Choroid plexus epithelial cell (primary cell): ENCODE data around the gene RIPOR3.
"Not testable (repeated sequence)": the region's sequence is repeated elsewhere in the genome, so short reads cannot be mapped to it uniquely, and the experiment has no call there.

Source experiments
- DNase-seq: peaks from one replicate; pipeline ENCODE4 v3.0.0-alpha.2; 2010; ENCODE audit warnings: low read depth
- H3K4me3 ChIP-seq: 2 replicates; pipeline ENCODE4 v1.5.1; 2011; ENCODE audit warnings: low read depth, mild to moderate bottlenecking, control low read depth, low read length, moderate library complexity
- TF ChIP-seq, protein P1 (sequence below): conservative IDR thresholded peaks from 2 replicates; pipeline ENCODE4 v1.5.1; 2011; ENCODE audit warnings: low read depth, mild to moderate bottlenecking, control low read depth, inconsistent platforms, low read length, moderate library complexity

The RIPOR3 gene

DNA sequence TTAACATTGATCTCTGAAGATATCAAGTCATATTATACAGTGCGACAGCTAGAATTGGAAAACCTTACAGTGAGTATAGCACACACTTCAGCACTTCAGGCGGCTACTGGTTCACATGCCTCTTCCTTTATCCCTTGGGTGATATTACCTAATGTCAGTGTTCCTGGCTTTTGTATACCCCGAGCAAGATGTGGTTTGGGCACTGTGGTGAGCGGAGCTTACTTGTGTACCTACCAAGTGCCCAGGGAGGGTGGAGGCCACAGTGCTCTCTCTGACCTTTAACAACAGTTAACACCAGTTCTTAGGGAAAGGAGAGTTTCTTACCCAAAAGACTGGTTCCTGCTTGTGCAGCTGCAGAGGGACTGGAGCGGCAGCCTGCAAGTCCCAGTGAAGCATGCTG, 116.8 kb downstream of the RIPOR3 start:
- TF ChIP-seq, protein P1, sequence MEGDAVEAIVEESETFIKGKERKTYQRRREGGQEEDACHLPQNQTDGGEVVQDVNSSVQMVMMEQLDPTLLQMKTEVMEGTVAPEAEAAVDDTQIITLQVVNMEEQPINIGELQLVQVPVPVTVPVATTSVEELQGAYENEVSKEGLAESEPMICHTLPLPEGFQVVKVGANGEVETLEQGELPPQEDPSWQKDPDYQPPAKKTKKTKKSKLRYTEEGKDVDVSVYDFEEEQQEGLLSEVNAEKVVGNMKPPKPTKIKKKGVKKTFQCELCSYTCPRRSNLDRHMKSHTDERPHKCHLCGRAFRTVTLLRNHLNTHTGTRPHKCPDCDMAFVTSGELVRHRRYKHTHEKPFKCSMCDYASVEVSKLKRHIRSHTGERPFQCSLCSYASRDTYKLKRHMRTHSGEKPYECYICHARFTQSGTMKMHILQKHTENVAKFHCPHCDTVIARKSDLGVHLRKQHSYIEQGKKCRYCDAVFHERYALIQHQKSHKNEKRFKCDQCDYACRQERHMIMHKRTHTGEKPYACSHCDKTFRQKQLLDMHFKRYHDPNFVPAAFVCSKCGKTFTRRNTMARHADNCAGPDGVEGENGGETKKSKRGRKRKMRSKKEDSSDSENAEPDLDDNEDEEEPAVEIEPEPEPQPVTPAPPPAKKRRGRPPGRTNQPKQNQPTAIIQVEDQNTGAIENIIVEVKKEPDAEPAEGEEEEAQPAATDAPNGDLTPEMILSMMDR = no peak

DNA sequence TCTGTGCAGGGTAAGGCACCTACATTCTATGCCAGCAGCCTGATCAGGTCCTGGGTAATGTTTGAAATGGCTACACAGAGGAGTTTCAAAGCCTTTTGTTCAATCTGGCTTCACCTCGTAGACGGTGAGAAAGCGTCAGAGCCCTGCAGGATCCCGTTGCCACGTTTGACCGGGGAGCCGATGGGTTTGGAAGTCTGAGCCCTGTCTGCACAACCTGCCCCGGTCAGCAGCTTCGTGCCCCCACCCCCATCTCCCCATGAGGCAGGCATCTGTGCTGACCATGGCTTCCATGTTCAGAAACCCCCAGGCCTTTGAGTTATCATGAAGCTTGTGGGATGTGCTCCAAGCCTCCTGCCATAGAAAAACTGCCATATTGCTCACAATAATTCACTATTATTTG, 117.2 kb downstream of the RIPOR3 start:
- TF ChIP-seq, protein P1 = no peak
- H3K4me3 ChIP-seq = no peak overlapping the region
- DNase-seq = no peak

More for the DNA sequence above, 116.8 kb downstream of the RIPOR3 start:
- H3K4me3 ChIP-seq = no peak overlapping the region
- DNase-seq = no peak

DNA sequence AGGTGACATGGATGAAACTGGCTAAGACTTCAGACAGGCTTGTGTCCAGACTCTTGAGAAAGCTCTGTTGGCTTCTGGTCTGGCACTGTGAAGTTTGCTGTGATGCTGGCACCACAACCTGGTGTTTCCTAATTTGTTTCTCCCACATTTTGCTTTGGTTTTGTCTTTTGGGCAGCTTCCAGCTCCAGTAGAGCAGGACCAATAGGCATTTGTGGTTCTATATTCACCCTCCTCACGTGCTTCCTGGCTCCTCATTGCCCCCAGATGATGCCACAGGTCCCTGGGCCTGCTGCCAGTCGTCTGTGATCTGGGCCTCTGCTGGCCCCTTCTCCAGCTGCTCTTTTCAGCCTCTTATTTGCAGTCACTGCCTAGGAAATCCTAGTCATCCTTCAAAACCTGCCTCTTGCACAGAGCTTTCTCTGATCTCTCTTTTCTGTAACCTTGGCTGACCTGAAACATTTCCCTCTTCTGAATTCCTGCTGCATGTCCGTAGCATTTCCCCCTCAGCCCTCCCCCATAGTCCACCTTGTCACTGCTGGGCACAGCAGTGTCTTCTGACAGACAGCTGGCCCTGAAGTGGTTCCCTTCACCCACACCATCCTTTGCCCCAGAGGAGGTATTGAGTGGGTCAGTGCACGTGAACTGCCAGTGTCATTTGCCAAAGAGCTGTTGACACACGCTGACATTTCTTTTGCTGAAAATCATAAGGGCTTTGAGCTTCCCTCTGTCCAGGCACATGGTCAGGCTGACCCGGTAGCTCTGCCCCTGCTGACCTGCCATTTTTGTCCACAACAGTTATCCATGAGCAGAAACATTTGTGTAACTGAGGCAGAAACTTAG, 118.2 kb downstream of the RIPOR3 start:
- DNase-seq = peak; percentile 78
- TF ChIP-seq, protein P1 = no peak
- no peak overlapping the region for H3K4me3 ChIP-seq

DNA sequence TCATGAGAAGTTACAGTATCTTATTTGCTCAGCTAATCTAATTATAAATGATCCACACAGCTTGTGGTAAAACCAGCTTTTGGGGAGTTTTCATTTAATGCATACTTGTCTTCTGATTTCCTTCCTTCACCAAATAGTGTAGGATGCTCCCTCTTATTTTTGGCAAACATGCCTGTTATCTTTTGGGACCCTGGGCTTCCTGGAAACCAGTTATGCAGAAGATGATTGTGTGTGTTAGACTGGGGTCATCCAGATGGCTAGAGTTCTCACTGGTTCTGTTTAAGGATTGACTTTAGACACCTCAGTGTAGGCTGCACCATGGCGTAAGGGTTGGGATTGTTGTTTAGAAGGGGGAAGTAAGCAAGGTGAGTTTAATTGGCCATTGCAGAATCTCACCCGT, 119.9 kb downstream of the RIPOR3 start:
- DNase-seq = no peak
- TF ChIP-seq, protein P1 = no peak
- H3K4me3 ChIP-seq = no peak overlapping the region

DNA sequence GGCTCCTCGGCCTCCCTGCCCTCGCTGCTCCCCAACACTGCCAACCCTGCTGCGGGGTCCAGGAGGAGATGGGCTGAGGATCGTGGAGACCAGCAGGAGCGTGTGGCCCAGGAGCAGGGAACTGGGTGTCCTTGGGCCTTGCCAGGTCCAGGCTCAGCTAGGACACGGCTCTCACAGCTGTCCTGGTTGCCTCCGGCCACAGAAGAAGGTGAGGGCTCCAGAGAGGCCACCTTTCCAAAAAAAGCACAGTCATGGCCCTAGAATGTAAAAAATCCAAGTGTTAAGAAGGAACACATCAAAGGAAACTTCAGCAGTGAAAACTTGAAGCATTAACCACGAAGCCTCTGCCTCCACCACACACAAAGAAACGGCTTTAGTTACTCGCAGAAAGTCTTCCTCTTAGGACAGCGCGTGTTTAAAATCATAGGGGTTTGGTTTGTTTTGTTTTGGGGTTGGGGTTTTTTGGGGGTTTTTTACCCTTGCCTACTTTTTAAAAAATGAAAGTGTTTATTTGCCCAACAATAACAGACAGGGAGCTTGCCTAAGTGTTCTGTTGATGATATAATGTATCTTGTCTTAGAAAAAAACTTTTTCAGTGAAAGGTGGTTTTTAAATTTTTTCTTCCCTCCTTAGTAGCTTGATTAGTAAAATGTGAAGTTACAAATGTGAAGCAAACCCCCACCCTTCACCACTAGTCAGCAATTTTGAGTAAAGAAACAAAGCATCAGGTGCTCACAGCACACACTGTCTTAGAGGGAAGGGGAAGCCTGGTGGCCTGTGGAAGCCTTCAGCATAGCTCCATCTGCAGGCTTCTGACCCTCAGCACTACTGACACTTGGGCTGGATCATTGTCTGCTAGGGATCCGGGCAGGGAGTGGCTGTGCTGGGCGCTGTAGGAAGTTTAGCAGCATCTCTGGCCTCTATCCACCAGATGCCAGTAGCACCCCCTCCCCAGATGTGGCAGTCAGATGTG, 121.2 kb downstream of the RIPOR3 start:
- TF ChIP-seq, protein P1 = peak; percentile 80
- no peak overlapping the region for H3K4me3 ChIP-seq
- peak; percentile 85 for DNase-seq

DNA sequence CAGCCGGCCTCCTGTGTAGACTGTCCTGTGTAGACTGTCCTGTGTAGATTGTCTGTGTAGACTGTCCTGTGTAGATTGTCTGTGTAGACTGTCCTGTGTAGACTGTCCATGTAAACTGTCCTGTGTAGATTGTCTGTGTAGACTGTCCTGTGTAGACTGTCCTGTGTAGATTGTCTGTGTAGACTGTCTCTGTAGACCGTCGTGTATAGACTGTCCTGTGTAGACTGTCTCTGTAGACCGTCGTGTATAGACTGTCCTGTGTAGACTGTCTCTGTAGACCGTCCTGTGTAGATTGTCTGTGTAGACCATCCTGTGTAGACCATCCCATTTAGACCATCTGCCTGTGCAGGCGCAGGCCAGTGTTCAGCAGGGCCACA, 121.9 kb downstream of the RIPOR3 start:
- H3K4me3 ChIP-seq, DNase-seq: not testable (repeated sequence)

DNA sequence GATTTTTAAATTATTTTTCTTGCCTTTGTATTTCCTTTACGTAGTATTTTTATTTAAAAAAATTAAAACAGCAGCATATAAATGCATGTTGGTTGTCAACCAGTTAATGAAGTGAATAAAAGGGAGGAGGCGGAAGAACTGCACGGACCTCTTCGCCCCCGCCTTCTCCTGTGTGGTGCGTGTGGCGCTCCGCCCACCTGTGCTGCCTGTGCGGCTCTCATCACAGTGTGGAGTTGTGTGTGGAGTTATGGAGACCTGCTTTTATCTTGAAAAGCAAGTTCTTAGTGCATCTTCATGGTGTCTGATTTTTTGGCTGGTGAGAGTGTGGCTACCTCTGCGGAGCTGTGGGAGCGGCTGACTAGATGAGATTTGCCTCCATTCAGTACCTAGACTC, 122.8 kb downstream of the RIPOR3 start:
- H3K4me3 ChIP-seq = no peak overlapping the region
- TF ChIP-seq, protein P1 = no peak
- DNase-seq = no peak
